Measurements from ENCODE around the gene TLR6. TPM values are rescaled to one million over a fixed set of nuclear protein-coding genes. Genes with fewer than 3 reads are reported as not detected.

The TLR6 gene
- total RNA-seq, 1 experiment from 2014 or later: 0.11 TPM

DNA sequence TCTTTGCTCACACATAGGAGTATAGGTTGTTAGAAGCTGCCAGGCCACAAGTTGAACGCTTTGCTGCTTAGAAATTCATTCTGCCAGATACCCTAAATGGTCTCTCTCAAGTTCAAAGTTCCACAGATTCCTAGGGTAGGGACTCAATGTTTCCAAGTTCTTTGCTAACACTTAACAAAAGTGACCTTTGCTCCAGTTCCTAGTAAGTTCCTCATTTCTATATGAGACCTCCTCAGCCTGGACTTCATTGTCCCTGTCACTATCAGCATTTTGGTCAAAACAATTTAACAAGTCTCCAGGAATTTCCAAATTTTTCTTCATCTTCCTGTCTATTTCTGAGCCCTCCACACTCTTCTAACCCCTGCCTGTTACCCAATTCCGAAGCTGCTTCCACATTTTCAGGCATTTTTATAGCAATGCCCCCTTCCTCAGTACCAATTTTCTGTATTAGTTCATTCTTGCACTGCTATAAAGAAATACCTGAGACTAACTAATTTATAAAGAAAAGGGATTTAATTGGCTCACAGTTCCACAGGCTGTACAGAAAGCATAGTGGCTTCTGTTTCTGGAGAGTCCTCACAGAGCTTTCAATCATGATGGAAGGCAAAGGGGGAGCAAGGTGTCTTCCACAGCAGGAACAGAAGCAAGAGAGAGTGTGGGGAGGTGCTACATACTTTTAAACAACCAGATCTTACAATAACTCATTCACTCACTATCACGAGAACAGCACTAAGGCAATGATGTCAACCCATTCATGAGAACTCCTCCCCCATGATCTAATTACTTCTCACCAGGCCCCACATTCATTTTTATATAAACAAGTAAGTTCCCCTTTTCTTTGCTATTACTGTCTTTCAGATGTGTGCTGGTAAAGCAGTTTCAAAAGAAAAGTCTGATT, 40.5 kb downstream of the TLR6 start:
- TF ChIP-seq TCF7 (CRISPR knock-in tag; IDR thresholded peaks at IDR 0.05; ENCODE audit: low read depth) (no peak), FOXP1 (CRISPR knock-in tag; IDR thresholded peaks at IDR 0.05; ENCODE audit: borderline replicate concordance) (no peak), CREM (CRISPR knock-in tag; IDR thresholded peaks at IDR 0.05) (no peak), GABPB1 (CRISPR knock-in tag; IDR thresholded peaks at IDR 0.05) (no peak), ZNF317 (CRISPR knock-in tag; IDR thresholded peaks at IDR 0.05; ENCODE audit: borderline replicate concordance, low read depth) (no peak)
- TF ChIP-seq, protein P1, sequence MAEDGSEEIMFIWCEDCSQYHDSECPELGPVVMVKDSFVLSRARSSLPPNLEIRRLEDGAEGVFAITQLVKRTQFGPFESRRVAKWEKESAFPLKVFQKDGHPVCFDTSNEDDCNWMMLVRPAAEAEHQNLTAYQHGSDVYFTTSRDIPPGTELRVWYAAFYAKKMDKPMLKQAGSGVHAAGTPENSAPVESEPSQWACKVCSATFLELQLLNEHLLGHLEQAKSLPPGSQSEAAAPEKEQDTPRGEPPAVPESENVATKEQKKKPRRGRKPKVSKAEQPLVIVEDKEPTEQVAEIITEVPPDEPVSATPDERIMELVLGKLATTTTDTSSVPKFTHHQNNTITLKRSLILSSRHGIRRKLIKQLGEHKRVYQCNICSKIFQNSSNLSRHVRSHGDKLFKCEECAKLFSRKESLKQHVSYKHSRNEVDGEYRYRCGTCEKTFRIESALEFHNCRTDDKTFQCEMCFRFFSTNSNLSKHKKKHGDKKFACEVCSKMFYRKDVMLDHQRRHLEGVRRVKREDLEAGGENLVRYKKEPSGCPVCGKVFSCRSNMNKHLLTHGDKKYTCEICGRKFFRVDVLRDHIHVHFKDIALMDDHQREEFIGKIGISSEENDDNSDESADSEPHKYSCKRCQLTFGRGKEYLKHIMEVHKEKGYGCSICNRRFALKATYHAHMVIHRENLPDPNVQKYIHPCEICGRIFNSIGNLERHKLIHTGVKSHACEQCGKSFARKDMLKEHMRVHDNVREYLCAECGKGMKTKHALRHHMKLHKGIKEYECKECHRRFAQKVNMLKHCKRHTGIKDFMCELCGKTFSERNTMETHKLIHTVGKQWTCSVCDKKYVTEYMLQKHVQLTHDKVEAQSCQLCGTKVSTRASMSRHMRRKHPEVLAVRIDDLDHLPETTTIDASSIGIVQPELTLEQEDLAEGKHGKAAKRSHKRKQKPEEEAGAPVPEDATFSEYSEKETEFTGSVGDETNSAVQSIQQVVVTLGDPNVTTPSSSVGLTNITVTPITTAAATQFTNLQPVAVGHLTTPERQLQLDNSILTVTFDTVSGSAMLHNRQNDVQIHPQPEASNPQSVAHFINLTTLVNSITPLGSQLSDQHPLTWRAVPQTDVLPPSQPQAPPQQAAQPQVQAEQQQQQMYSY (CRISPR knock-in tag; IDR thresholded peaks at IDR 0.05): no peak
- TF ChIP-seq, protein P2, sequence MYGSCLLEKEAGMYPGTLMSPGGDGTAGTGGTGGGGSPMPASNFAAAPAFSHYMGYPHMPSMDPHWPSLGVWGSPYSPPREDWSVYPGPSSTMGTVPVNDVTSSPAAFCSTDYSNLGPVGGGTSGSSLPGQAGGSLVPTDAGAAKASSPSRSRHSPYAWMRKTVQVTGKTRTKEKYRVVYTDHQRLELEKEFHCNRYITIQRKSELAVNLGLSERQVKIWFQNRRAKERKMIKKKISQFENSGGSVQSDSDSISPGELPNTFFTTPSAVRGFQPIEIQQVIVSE (CRISPR knock-in tag; IDR thresholded peaks at IDR 0.05; ENCODE audit: borderline replicate concordance): no peak
- TF ChIP-seq, protein P3, sequence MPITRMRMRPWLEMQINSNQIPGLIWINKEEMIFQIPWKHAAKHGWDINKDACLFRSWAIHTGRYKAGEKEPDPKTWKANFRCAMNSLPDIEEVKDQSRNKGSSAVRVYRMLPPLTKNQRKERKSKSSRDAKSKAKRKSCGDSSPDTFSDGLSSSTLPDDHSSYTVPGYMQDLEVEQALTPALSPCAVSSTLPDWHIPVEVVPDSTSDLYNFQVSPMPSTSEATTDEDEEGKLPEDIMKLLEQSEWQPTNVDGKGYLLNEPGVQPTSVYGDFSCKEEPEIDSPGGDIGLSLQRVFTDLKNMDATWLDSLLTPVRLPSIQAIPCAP (CRISPR knock-in tag; IDR thresholded peaks at IDR 0.05): no peak
- TF ChIP-seq, protein P4, sequence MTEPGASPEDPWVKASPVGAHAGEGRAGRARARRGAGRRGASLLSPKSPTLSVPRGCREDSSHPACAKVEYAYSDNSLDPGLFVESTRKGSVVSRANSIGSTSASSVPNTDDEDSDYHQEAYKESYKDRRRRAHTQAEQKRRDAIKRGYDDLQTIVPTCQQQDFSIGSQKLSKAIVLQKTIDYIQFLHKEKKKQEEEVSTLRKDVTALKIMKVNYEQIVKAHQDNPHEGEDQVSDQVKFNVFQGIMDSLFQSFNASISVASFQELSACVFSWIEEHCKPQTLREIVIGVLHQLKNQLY (CRISPR knock-in tag; IDR thresholded peaks at IDR 0.05): no peak
- TF ChIP-seq, protein P5, sequence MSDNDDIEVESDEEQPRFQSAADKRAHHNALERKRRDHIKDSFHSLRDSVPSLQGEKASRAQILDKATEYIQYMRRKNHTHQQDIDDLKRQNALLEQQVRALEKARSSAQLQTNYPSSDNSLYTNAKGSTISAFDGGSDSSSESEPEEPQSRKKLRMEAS (CRISPR knock-in tag; IDR thresholded peaks at IDR 0.05): no peak
- TF ChIP-seq, protein P6, sequence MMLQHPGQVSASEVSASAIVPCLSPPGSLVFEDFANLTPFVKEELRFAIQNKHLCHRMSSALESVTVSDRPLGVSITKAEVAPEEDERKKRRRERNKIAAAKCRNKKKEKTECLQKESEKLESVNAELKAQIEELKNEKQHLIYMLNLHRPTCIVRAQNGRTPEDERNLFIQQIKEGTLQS (CRISPR knock-in tag; conservative IDR thresholded peaks at IDR 0.05): no peak
- TF ChIP-seq, protein P7, sequence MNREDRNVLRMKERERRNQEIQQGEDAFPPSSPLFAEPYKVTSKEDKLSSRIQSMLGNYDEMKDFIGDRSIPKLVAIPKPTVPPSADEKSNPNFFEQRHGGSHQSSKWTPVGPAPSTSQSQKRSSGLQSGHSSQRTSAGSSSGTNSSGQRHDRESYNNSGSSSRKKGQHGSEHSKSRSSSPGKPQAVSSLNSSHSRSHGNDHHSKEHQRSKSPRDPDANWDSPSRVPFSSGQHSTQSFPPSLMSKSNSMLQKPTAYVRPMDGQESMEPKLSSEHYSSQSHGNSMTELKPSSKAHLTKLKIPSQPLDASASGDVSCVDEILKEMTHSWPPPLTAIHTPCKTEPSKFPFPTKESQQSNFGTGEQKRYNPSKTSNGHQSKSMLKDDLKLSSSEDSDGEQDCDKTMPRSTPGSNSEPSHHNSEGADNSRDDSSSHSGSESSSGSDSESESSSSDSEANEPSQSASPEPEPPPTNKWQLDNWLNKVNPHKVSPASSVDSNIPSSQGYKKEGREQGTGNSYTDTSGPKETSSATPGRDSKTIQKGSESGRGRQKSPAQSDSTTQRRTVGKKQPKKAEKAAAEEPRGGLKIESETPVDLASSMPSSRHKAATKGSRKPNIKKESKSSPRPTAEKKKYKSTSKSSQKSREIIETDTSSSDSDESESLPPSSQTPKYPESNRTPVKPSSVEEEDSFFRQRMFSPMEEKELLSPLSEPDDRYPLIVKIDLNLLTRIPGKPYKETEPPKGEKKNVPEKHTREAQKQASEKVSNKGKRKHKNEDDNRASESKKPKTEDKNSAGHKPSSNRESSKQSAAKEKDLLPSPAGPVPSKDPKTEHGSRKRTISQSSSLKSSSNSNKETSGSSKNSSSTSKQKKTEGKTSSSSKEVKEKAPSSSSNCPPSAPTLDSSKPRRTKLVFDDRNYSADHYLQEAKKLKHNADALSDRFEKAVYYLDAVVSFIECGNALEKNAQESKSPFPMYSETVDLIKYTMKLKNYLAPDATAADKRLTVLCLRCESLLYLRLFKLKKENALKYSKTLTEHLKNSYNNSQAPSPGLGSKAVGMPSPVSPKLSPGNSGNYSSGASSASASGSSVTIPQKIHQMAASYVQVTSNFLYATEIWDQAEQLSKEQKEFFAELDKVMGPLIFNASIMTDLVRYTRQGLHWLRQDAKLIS (CRISPR knock-in tag; IDR thresholded peaks at IDR 0.05; ENCODE audit: borderline replicate concordance): no peak
- H3K4me1 Mint-ChIP-seq: no peaks in the 10 kb centered on the region
- ChIA-PET POLR2A (no interaction called here), CTCF (no interaction called here)
- H3K27ac Mint-ChIP-seq: no peak overlapping the region
- peaks cover 2% of the 10 kb centered on the region; the same call in 1 of the 2 replicates for H3K27me3 Mint-ChIP-seq (ENCODE audit: low read depth)
- H3K9me3 Mint-ChIP-seq: peaks cover 22% of the 10 kb centered on the region
- DNase-seq (ENCODE audit: low spot score) (no peak), ATAC-seq (no peak)
- no peaks in the 10 kb centered on the region for H3K36me3 Mint-ChIP-seq
- no peak overlapping the region for H3K4me3 Mint-ChIP-seq

DNA sequence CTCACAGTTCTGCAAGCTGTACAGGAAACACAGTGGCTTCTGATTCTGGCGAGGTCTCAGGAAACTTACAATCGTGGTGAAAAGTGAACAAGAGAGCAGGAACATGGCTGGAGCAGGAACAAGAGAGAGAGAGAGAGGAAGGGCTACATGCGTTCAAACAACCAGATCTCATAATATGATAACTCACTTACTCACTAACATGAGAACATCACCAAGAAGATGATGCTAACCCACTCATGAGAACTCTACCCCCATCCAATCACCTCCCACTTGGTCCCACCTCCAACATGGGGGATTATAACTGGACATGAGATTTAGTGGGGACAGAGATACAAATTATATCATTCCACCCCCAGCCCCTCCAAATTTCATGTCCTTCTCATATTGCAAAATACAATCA, 42.2 kb downstream of the TLR6 start:
- ATAC-seq (no peak), DNase-seq (ENCODE audit: low spot score) (no peak)
- Mint-ChIP-seq H3K27ac (no peak overlapping the region), H3K4me3 (no peak overlapping the region), H3K27me3 (ENCODE audit: low read depth) (no peaks in the 10 kb centered on the region), H3K4me1 (no peaks in the 10 kb centered on the region), H3K9me3 (peaks cover 22% of the 10 kb centered on the region), H3K36me3 (no peaks in the 10 kb centered on the region)
- CTCF ChIA-PET: no interaction called here
- POLR2A ChIA-PET: no interaction called here
- TF ChIP-seq GTF2I (CRISPR knock-in tag; conservative IDR thresholded peaks at IDR 0.05): no peak
- TF ChIP-seq, protein P8, sequence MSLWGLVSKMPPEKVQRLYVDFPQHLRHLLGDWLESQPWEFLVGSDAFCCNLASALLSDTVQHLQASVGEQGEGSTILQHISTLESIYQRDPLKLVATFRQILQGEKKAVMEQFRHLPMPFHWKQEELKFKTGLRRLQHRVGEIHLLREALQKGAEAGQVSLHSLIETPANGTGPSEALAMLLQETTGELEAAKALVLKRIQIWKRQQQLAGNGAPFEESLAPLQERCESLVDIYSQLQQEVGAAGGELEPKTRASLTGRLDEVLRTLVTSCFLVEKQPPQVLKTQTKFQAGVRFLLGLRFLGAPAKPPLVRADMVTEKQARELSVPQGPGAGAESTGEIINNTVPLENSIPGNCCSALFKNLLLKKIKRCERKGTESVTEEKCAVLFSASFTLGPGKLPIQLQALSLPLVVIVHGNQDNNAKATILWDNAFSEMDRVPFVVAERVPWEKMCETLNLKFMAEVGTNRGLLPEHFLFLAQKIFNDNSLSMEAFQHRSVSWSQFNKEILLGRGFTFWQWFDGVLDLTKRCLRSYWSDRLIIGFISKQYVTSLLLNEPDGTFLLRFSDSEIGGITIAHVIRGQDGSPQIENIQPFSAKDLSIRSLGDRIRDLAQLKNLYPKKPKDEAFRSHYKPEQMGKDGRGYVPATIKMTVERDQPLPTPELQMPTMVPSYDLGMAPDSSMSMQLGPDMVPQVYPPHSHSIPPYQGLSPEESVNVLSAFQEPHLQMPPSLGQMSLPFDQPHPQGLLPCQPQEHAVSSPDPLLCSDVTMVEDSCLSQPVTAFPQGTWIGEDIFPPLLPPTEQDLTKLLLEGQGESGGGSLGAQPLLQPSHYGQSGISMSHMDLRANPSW (CRISPR knock-in tag; conservative IDR thresholded peaks at IDR 0.05; ENCODE audit: low read depth): no peak
- TF ChIP-seq ZNF671 (CRISPR knock-in tag; IDR thresholded peaks at IDR 0.05): no peak
- TF ChIP-seq, protein P9, sequence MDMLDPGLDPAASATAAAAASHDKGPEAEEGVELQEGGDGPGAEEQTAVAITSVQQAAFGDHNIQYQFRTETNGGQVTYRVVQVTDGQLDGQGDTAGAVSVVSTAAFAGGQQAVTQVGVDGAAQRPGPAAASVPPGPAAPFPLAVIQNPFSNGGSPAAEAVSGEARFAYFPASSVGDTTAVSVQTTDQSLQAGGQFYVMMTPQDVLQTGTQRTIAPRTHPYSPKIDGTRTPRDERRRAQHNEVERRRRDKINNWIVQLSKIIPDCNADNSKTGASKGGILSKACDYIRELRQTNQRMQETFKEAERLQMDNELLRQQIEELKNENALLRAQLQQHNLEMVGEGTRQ (CRISPR knock-in tag; IDR thresholded peaks at IDR 0.05): no peak
- TF ChIP-seq FOXP1 (CRISPR knock-in tag; IDR thresholded peaks at IDR 0.05; ENCODE audit: borderline replicate concordance): no peak
- TF ChIP-seq GRHL2 (CRISPR knock-in tag; IDR thresholded peaks at IDR 0.05; ENCODE audit: insufficient replicate concordance, severe bottlenecking): no peak
- TF ChIP-seq, protein P3 (CRISPR knock-in tag; IDR thresholded peaks at IDR 0.05): no peak
